Suppressor macrophage (primary cell): ENCODE measurements around the gene LYPD8.
"Not testable (repeated sequence)": the region's sequence is repeated elsewhere in the genome, so short reads cannot be mapped to it uniquely, and the experiment has no call there.

ENCODE experiments used
- DNase-seq, 4 experiments: peaks; one replicate each; pipeline ENCODE4 v3.0.0-alpha.2; 2020 to 2022
- total RNA-seq, 17 experiments: gene quantifications; one replicate each; lab custom pipeline; 2026; ENCODE audit warnings: mixed read lengths in 6 of 17, inconsistent platforms in 3 of 17; lab: John Stamatoyannopoulos, UW

LYPD8 gene, protein sequence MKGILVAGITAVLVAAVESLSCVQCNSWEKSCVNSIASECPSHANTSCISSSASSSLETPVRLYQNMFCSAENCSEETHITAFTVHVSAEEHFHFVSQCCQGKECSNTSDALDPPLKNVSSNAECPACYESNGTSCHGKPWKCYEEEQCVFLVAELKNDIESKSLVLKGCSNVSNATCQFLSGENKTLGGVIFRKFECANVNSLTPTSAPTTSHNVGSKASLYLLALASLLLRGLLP
- 0 to 0.55 (median 0) reads per million in 17 experiments for total RNA-seq

- peak in 1 of 4 experiments; percentile 31 for DNase-seq
Measured at GRCh38 chr1:248755517-248755916, at the start of gene LYPD8. Gene LYPD8, minus strand, starts transcription at chr1:248755759. Its CDS starts 4,678 bp downstream, at chr1:248751081.

- DNase-seq: peak; percentile 68 to 92 (median 86)
Measured at GRCh38 chr1:248804771-248805681, 49.5 kb upstream of the LYPD8 start.

GRCh38 chr1:248803501-248803900 lies 47.9 kb upstream of the LYPD8 start:
- DNase-seq: not testable (repeated sequence)

GRCh38 chr1:248802454-248802853 lies 46.9 kb upstream of the LYPD8 start:
- no peak for DNase-seq

- no peak for DNase-seq
Measured at GRCh38 chr1:248800459-248800858, 44.9 kb upstream of the LYPD8 start.

GRCh38 chr1:248798791-248799190 lies 43.2 kb upstream of the LYPD8 start:
- peak in 3 of 4 experiments; percentile 23 to 83 (median 80) for DNase-seq

GRCh38 chr1:248794663-248795062 lies 39.1 kb upstream of the LYPD8 start:
- DNase-seq: not testable (repeated sequence)

DNA sequence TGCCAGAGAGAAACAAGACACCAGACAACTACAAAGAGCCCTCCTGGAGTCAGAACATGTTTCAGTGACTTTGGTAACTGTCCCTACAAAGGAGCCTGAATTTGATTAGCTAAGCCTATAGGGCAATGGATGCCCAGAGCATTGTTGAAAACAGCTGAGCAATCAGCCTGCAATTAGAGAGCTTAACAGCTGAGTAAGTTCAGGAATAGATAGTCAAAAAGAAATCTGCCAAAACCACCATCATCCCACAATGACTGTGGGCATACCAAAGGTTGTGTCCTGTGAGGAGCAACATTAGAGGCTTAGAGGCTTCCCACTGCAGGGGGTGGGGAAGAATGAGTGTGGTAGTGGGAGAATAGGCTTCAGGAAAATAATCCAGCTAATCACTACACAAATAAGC lies 38.0 kb upstream of the LYPD8 start:
- no peak for DNase-seq

GRCh38 chr1:248792342-248792741 lies 36.8 kb upstream of the LYPD8 start:
- peak; percentile 43 to 77 (median 66) for DNase-seq

DNA sequence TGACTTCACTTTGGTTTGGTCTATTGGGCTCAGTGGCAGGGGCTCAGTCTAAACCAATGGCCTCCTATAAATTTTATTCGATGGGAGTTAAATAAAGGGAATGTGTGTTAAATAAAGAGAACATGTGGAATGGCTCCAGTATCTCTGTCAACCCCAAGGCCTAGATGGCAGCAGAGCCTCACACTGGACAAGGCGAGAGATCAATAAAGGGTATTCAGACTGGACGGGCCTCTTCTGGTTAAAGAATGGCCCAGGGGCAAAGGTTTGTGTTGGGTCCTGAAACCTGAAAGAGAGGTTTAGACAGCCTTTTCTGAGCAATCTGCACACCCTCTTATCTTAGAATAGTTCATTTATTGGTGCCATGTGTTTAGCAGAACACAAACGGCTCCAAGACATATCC lies 35.5 kb upstream of the LYPD8 start:
- no peak for DNase-seq

DNA sequence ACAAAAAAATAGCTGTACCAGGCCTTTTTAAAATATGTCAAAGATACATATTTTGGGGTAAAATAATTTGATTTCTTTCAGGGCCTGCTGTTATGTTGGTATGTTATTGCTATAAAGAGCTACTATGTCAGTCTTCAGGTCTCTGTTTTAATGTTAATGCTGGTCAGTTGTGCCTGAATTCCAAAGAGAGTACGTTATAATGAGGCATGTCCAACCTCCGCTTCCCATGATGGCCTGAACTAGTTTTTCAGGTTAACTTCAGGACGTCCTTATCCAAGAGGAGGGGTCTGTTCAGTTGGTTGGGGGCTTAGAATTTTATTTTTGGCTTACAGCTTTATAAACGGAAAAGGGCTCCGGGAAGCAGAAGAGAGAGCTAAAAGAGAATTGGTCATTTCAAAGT lies 34.9 kb upstream of the LYPD8 start:
- DNase-seq: no peak

DNA sequence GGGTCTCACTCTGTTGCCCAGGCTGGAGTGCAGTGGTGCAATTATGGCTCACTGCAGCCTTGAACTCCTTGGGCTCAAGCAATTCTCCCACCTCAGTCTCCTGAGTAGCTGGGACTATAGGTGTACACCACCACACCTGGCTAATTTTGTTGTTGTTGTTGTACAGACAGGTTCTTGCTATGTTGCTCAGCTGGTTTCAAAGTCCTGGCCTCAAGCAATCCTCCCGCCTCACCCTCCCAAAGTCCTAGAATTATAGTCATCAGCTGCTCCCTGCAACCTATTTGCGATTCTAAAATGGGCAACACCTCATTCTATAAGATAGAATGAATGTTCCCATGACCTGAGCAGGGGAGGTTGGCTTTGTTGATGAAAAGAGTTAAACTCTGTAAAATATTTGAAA lies 33.8 kb upstream of the LYPD8 start:
- not testable (repeated sequence) for DNase-seq

DNA sequence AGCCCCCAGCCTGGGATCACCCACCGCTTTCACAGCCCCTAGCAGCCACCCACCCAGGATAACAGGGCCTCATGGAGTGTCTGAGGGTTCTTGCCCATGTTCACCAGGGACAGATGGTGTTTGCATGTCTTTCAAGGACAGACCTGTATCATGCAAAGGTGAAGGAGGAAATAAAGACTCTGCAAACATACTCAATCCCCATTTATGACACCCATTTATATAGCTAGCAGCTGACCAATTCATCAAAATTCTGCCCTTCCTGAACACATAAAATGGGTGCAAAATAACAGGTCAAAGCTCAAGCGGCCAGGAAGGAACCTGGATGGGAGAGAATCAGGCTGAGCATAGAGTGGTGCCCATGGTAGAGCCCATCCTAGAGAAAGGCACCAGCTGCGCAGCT lies 32.8 kb upstream of the LYPD8 start:
- DNase-seq: no peak

DNA sequence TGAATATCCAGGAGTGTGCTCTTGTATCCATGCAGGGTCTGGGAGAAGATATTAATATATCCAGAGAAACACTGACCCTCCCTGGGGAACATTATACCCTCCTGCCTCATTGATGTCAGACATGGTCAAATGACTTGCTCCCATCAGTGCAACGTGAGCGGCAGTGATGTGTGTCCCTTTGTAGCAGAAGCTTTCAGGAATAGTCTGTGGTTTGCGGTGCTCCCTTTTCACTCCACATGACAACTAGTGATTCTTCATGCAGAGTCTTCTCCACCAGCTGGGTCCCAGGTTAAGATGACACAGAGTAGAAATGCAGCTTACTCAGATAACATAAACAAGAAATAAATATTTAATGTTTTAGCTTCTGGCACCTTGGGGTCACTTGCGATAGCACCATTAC lies 31.9 kb upstream of the LYPD8 start:
- no peak for DNase-seq

DNA sequence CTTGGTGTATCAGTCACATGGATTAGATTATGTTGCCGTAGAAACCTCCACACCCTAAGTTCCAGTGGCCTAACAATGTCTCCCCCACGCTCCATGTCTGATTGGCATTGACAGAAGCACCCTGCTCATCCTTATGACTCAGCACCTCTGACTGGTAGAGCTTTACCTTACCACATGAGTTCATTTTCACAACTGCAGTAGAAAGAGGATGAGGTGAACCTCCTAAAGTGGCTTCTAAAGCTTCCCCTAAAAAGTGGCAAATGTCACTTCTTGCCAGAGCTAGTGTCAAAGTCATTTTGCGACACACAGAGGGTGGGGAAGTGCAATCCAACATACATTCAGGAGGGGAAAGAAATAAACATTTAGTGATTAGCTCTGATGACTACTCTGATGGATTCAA lies 30.6 kb upstream of the LYPD8 start:
- DNase-seq: peak; percentile 61 to 87 (median 70)

DNA sequence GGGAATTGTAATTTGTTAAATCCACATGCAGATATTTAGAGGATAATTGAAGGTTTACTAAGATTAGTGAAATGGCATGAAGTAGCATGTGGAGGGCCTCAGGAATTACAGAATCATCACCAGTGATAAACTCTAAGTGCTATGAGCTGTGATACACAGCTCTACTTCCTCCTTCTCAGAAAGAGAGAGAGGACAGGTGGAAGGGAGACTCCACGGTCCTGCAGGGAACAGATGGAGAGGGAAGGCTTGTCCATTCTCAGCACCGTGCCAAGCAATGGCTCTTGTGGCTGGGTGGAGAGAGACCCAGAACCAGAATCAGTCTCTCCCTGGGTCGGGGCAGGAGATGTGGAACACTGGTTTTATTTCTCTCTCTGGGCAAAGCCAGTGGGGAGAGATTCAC lies 27.8 kb upstream of the LYPD8 start:
- no peak for DNase-seq

GRCh38 chr1:248782416-248783141 lies 27.0 kb upstream of the LYPD8 start:
- DNase-seq: no peak

DNA sequence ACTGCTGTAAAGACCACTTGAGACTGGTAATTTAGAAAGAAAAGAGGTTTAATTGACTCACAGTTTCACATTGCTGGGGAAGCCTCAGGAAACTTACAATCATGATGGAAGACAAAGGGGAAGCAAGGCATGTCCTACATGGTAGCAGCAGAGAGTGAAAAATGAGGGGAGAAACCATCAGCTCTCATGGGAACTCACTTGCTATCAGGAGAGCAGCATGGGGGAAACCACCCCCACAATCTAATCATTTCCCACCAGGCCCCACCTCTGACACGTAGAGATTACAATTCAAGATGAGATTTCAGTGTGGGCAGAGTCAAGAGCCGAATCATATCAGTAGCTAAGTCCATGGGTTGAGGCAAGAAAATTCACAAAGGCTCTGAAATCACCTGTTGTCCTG lies 23.8 kb upstream of the LYPD8 start:
- no peak for DNase-seq

GRCh38 chr1:248778906-248779305 lies 23.3 kb upstream of the LYPD8 start:
- DNase-seq: peak; percentile 14 to 61 (median 36)

GRCh38 chr1:248776991-248777390 lies 21.4 kb upstream of the LYPD8 start:
- DNase-seq: no peak

DNA sequence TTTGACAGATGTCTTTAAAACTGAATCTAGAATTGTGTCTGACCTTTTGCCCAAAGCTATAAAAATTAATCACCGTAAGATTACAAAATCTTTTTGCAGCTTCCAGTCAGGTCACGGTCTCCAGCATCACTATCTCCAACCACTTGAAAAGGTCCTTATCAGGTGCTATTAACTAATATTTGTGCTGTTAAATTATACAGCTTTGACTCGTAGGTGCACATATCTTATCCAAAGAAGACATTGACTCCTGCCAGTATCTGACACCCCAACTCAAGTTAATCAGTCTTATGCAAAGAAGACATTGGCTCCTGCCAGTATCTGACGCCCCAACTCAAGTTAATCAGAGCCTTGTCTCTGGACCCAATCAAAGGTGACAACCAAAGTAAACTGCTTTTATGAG lies 19.9 kb upstream of the LYPD8 start:
- no peak for DNase-seq

- DNase-seq: no peak
Measured at GRCh38 chr1:248759644-248760043, 4.1 kb upstream of the LYPD8 start.

GRCh38 chr1:248758352-248758751 lies 2.8 kb upstream of the LYPD8 start:
- DNase-seq: no peak
